Suprapubic skin (tissue), 4 donors: Measurements from ENCODE around the gene DNAJC7. TPM values are rescaled to one million over a fixed set of nuclear protein-coding genes. Genes with fewer than 3 reads are reported as not detected.

ENCODE experiments used
- DNase-seq, 2 donors: peaks; one replicate each; pipeline ENCODE4 v3.0.0-alpha.2; 2019; ENCODE audit warnings: low spot score in 2 of 2
- H3K27ac ChIP-seq: fragments of 200-600 bp; sonication (generic); one replicate; pipeline ENCODE4 v1.5.1; 2019
- H3K27me3 ChIP-seq: fragments of 200-600 bp; sonication (generic); one replicate; pipeline ENCODE4 v1.5.1; 2019
- H3K36me3 ChIP-seq: fragments of 200-600 bp; sonication (generic); one replicate; pipeline ENCODE4 v1.5.1; 2019
- H3K4me1 ChIP-seq: fragments of 200-600 bp; sonication (generic); one replicate; pipeline ENCODE4 v1.5.1; 2019
- H3K4me3 ChIP-seq: fragments of 200-600 bp; sonication (generic); one replicate; pipeline ENCODE4 v1.5.1; 2019; ENCODE audit warnings: mild to moderate bottlenecking
- H3K9me3 ChIP-seq: fragments of 200-600 bp; sonication (generic); one replicate; pipeline ENCODE4 v1.5.1; 2019
- EP300 ChIP-seq: sonication (generic); formaldehyde crosslinking; IDR thresholded peaks from one replicate; pipeline ENCODE4 v1.6.1; 2017; ENCODE audit warnings: antibody characterized with exemption
- POLR2A ChIP-seq, 2 donors: fragments of 450-650 bp; IDR thresholded peaks; one replicate each; pipeline ENCODE4 v1.6.1; 2017; ENCODE audit warnings: antibody characterized with exemption in 2 of 2, mild to moderate bottlenecking in 2 of 2, moderate library complexity in 2 of 2
- POLR2AphosphoS5 ChIP-seq, 3 donors: sonication (generic); formaldehyde crosslinking; IDR thresholded peaks; one replicate each; pipeline ENCODE4 v1.6.1; 2017; ENCODE audit warnings: antibody characterized with exemption in 3 of 3
- WGBS: methylation state at CpG from one replicate; pipeline ENCODE4 v1.1.5; 2018; 5-methylcytosine and 5-hydroxymethylcytosine counted together
- total RNA-seq, 4 donors: library from RNA; depleted of rRNA; stranded (reverse); fragments of >200 nt; gene quantifications; one replicate each; pipeline ENCODE4 v1.1.0, GENCODE V29; 2016
- TF ChIP-seq, protein P1 (sequence below), 2 donors: fragments of 200-600 bp in 1 of 2; fragments of 450-650 bp in 1 of 2; sonication (generic) in 1 of 2; IDR thresholded peaks; one replicate each; pipeline ENCODE4 v1.5.1; 2016 to 2019; ENCODE audit warnings: antibody characterized with exemption in 2 of 2, mild to moderate bottlenecking in 1 of 2, moderate library complexity in 1 of 2

The DNAJC7 gene
- total RNA-seq, 4 donors from 2014 or later, result 57.5 to 82.6 (median 60.2) TPM

DNA sequence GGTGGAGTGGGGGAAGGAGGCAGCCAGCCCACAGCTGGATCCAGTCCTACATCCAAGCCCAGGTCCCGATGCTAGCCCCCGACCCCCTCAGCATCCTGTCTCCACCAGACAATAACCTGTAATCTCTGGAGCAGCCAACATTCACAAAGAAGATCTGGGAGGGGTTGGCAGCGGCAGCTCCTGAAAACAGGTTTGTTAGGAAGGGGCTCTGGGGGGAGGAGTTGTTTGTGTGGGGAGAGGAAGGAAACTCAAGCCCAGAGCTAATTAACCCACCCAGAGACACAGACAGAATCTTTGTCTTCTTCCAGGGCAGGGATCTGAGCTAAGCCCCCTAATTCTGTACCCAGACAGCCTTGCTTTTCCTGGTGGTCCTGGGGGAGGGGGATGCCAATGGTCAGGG is 37.8 kb upstream of the DNAJC7 start:
- H3K9me3 ChIP-seq, result no peaks in the 10 kb centered on the region
- H3K4me1 ChIP-seq, result peaks cover 8% of the 10 kb centered on the region
- no peak overlapping the region for H3K4me3 ChIP-seq
- no peak for TF ChIP-seq POLR2A (IDR thresholded peaks at IDR 0.05)
- no peak for TF ChIP-seq POLR2AphosphoS5 (IDR thresholded peaks at IDR 0.05)
- TF ChIP-seq, protein P1, sequence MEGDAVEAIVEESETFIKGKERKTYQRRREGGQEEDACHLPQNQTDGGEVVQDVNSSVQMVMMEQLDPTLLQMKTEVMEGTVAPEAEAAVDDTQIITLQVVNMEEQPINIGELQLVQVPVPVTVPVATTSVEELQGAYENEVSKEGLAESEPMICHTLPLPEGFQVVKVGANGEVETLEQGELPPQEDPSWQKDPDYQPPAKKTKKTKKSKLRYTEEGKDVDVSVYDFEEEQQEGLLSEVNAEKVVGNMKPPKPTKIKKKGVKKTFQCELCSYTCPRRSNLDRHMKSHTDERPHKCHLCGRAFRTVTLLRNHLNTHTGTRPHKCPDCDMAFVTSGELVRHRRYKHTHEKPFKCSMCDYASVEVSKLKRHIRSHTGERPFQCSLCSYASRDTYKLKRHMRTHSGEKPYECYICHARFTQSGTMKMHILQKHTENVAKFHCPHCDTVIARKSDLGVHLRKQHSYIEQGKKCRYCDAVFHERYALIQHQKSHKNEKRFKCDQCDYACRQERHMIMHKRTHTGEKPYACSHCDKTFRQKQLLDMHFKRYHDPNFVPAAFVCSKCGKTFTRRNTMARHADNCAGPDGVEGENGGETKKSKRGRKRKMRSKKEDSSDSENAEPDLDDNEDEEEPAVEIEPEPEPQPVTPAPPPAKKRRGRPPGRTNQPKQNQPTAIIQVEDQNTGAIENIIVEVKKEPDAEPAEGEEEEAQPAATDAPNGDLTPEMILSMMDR (IDR thresholded peaks at IDR 0.05), result no peak
- TF ChIP-seq EP300, result no peak
- H3K36me3 ChIP-seq, result no peaks in the 10 kb centered on the region
- 28% methylated on average over 3 of the region's 3 CpGs for WGBS
- H3K27ac ChIP-seq, result no peak overlapping the region
- DNase-seq, result no peak
- peaks cover 23% of the 10 kb centered on the region for H3K27me3 ChIP-seq

DNA sequence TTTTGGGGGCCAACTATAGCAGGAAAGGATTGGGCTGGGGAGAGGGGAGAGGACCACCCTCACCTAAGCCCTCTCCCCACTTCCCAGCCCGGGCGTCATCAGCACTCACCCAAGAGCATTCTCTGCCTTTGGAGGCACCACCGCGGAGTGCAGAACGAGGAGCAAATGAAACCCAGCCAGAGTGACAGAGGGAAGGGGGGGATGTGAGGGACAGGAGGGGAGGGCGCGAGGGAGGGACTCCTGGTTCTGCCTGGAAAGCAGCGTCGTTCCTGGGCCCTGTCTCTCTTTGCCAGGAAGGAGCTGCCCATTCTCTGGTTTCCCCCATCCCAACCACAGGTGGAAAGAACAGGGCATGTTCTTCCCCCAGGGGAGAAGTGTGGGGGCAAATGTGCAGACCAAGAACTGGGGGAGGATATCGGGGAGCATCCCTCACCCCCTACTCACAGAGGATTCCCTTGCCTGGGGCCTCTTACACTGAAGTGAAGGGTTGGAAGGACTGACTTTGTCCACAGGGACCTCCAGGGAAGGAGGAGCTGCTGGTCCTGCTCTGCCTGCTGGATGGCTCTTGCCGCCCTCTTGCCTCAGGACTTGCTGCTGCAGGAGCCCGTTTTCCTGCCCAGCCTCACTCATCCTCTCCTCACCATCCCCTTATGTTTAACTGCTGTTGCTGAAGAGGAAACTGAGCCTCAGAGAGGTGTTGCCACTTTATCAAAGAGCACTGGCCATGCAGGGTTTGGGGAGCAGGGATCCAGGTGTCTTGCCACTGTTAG is 36.7 kb upstream of the DNAJC7 start:
- no peak for DNase-seq
- no peak for TF ChIP-seq EP300
- TF ChIP-seq POLR2A (IDR thresholded peaks at IDR 0.05), result no peak
- TF ChIP-seq, protein P1 (IDR thresholded peaks at IDR 0.05), result no peak
- no peak for TF ChIP-seq POLR2AphosphoS5 (IDR thresholded peaks at IDR 0.05)
- H3K27me3 ChIP-seq, result peaks cover 23% of the 10 kb centered on the region
- H3K4me1 ChIP-seq, result peaks cover 13% of the 10 kb centered on the region
- H3K36me3 ChIP-seq, result no peaks in the 10 kb centered on the region
- H3K9me3 ChIP-seq, result no peaks in the 10 kb centered on the region
- WGBS, result 33% methylated on average over 12 of the region's 12 CpGs
- H3K4me3 ChIP-seq, result no peak overlapping the region
- H3K27ac ChIP-seq, result no peak overlapping the region

DNA sequence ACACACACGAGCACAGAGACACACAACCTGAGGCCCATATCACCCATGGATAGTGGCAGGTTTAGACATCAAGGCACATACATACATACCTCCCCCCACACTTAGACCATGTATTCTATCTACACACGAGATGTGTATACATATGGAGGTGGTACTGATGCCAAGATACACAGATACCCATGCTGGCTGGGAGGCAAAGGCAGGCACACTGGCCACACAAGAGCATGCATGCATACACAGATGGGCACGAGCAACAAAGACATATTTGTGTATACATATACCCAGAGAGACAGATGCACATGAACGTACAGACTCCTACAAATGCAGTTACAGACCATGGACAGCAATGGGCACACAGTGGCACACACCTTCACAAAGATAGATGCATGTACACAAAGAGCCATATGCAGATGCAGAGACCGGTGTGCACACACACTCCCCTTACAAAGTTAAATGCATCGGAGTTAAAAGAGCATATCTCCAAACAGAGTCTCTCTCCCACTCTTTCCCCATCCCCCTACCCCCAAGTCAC is 35.2 kb upstream of the DNAJC7 start:
- WGBS, result 84% methylated on average over 6 of the region's 6 CpGs
- TF ChIP-seq, protein P1 (IDR thresholded peaks at IDR 0.05), result no peak
- no peak for TF ChIP-seq POLR2AphosphoS5 (IDR thresholded peaks at IDR 0.05)
- TF ChIP-seq POLR2A (IDR thresholded peaks at IDR 0.05), result no peak
- TF ChIP-seq EP300, result no peak
- no peaks in the 10 kb centered on the region for H3K36me3 ChIP-seq
- DNase-seq, result no peak
- H3K27ac ChIP-seq, result no peak overlapping the region
- peaks cover 13% of the 10 kb centered on the region for H3K4me1 ChIP-seq
- no peak overlapping the region for H3K4me3 ChIP-seq
- H3K27me3 ChIP-seq, result peaks cover 23% of the 10 kb centered on the region
- no peaks in the 10 kb centered on the region for H3K9me3 ChIP-seq

DNA sequence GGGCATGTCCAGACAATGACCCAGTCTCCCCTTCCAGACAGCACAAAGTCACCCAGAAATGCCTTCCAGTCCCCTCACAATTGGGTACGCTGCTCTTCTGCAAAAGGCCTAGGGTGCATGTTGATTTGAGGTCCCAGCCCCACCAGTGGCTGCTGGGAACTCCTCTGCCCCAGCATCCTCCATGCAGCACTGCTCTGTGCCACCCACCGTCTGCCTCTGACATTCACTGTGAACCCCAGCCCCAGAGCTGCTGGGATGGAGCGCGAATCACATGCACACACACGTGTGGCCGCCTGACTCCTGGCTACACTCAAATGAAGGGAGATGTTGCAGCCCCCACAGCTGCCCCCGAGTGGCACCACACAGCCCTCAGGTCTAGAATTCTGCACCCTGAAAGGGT is 34.4 kb upstream of the DNAJC7 start:
- no peak overlapping the region for H3K4me3 ChIP-seq
- TF ChIP-seq POLR2A (IDR thresholded peaks at IDR 0.05), result no peak
- TF ChIP-seq, protein P1 (IDR thresholded peaks at IDR 0.05), result no peak
- TF ChIP-seq EP300, result no peak
- TF ChIP-seq POLR2AphosphoS5 (IDR thresholded peaks at IDR 0.05), result no peak
- H3K4me1 ChIP-seq, result peaks cover 13% of the 10 kb centered on the region
- 82% methylated on average over 7 of the region's 7 CpGs for WGBS
- H3K27me3 ChIP-seq, result peaks cover 23% of the 10 kb centered on the region
- no peaks in the 10 kb centered on the region for H3K9me3 ChIP-seq
- H3K27ac ChIP-seq, result no peak overlapping the region
- no peak for DNase-seq
- no peaks in the 10 kb centered on the region for H3K36me3 ChIP-seq

DNA sequence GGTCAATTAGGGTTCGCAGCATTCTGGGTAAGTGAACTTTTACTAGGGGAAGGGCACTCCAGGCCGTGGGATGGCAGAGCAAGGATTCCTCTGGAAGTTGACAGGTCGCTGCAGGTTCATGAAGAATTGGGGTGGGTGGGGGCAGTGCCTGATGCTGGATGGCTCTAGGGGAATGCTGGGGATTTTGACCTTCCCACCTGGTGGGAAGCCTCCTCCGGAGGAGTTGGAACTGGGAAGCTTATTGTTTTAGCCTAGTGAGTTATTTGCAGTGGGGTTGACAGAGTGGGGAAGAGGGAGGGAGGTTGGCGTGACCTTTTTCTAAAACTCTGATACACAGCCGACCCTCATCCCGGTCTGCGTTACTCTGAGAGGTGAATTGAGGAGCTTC is 33.8 kb upstream of the DNAJC7 start:
- Histone ChIP-seq H3K36me3 (no peaks in the 10 kb centered on the region), H3K27me3 (peaks cover 23% of the 10 kb centered on the region), H3K9me3 (no peaks in the 10 kb centered on the region), H3K27ac (no peak overlapping the region), H3K4me1 (peaks cover 13% of the 10 kb centered on the region), H3K4me3 (peak overlapping the region; percentile 73)
- WGBS, result 72% methylated on average over 5 of the region's 8 CpGs
- TF ChIP-seq, protein P1 (IDR thresholded peaks at IDR 0.05), result no peak
- TF ChIP-seq POLR2A (IDR thresholded peaks at IDR 0.05) (no peak), POLR2AphosphoS5 (IDR thresholded peaks at IDR 0.05) (no peak), EP300 (no peak)
- DNase-seq, result no peak
